Activated CD8-positive, alpha-beta T cell treated with anti-CD3 and anti-CD28 coated beads for 36 hours (primary cell): ENCODE data around the gene SLC48A1. TPM values are rescaled to one million over a fixed set of nuclear protein-coding genes. Genes with fewer than 3 reads are reported as not detected.

Experiments used
- ATAC-seq: fragments of 200-7000 bp; cut with Tn5 transposase; one replicate; pipeline ENCODE4 v1.10.0; 2021; ENCODE audit warnings: mild to moderate bottlenecking, moderate library complexity
- CTCF ChIA-PET: fragments of 350-600 bp; sonication (Branson Sonifier 250); formaldehyde crosslinking; loops from one replicate; lab custom pipeline; 2021; ENCODE audit warnings: antibody characterized with exemption; lab: Charles Lee
- POLR2A ChIA-PET: fragments of 350-600 bp; sonication (Branson Sonifier 250); formaldehyde crosslinking; loops from one replicate; lab custom pipeline; 2021; ENCODE audit warnings: antibody characterized with exemption; lab: Charles Lee
- DNase-seq: peaks from one replicate; pipeline ENCODE4 v3.0.0-alpha.2; 2020
- H3K27ac Mint-ChIP-seq: one replicate; pipeline ENCODE4 v1.8.0; 2021; ENCODE audit warnings: mild to moderate bottlenecking, mixed read lengths
- H3K27me3 Mint-ChIP-seq: one replicate; pipeline ENCODE4 v1.8.0; 2021; ENCODE audit warnings: mixed read lengths
- H3K36me3 Mint-ChIP-seq: one replicate; pipeline ENCODE4 v1.8.0; 2021; ENCODE audit warnings: low read depth, mixed read lengths
- H3K4me1 Mint-ChIP-seq: one replicate; pipeline ENCODE4 v1.8.0; 2021; ENCODE audit warnings: low read depth, mixed read lengths
- H3K4me3 Mint-ChIP-seq: one replicate; pipeline ENCODE4 v1.8.0; 2021; ENCODE audit warnings: mild to moderate bottlenecking, moderate library complexity, mixed read lengths
- H3K9me3 Mint-ChIP-seq: one replicate; pipeline ENCODE4 v1.8.0; 2021; ENCODE audit warnings: mixed read lengths
- CTCF ChIP-seq: fragments of 200-600 bp; IDR thresholded peaks from one replicate; pipeline ENCODE4 v1.8.0; 2022; ENCODE audit warnings: antibody characterized with exemption, mild to moderate bottlenecking
- intact Hi-C: fragments of 100-400 bp; cut with micrococcal nuclease; formaldehyde crosslinking; loops from one replicate; pipeline ENCODE4 v1.10.0; 2022
- total RNA-seq, 2 experiments: library from RNA; stranded (reverse); gene quantifications; one replicate each; pipeline ENCODE4 v1.2.3, GENCODE V29; 2021

SLC48A1 gene
- total RNA-seq, 2 experiments from 2014 or later: 8.8 to 10.2 TPM

- H3K36me3 Mint-ChIP-seq: peaks cover 21% of the 10 kb centered on the region
- no peaks in the 10 kb centered on the region for H3K27me3 Mint-ChIP-seq
- no peak overlapping the region for H3K4me3 Mint-ChIP-seq
- no peak for DNase-seq
- peak overlapping the region; percentile 92 for H3K27ac Mint-ChIP-seq
- no peak for TF ChIP-seq CTCF
- POLR2A ChIA-PET: interaction anchor here (1.4 to 37.9 kb wide), 3 partner anchors 9 to 15 kb away, joined by 9 to 904 read pairs (median 81); no protein-coding TSS in a partner anchor
- peaks cover 65% of the 10 kb centered on the region for H3K4me1 Mint-ChIP-seq
- intact Hi-C loops: no loop called here
- ATAC-seq: no peak
- no peaks in the 10 kb centered on the region for H3K9me3 Mint-ChIP-seq
- CTCF ChIA-PET: interaction anchor here (1.1 to 7.3 kb wide), 6 partner anchors 9 to 79 kb away, joined by 3 to 240 read pairs (median 10); no protein-coding TSS in a partner anchor
Observed at GRCh38 chr12:47822401-47822800, 49.4 kb downstream of the SLC48A1 start.

- intact Hi-C loops: no loop called here
- Mint-ChIP-seq H3K4me1 (peaks cover 67% of the 10 kb centered on the region), H3K4me3 (no peak overlapping the region)
Observed at GRCh38 chr12:47822863-47823262, 49.8 kb downstream of the SLC48A1 start.

GRCh38 chr12:47823422-47824086, 50.5 kb downstream of the SLC48A1 start:
- Mint-ChIP-seq H3K36me3 (peaks cover 10% of the 10 kb centered on the region), H3K9me3 (no peaks in the 10 kb centered on the region), H3K4me1 (peaks cover 74% of the 10 kb centered on the region), H3K27me3 (no peaks in the 10 kb centered on the region), H3K4me3 (no peak overlapping the region), H3K27ac (peak overlapping the region; percentile 92)
- intact Hi-C loops: no loop called here
- no peak for DNase-seq
- ChIA-PET POLR2A (interaction anchor here (0.6 to 37.9 kb wide), 5 partner anchors 9 to 370 kb away, joined by 3 to 904 read pairs (median 81); partner anchors contain the start of gene HDAC7), CTCF (interaction anchor here (1.2 to 7.3 kb wide), 4 partner anchors 10 to 57 kb away, joined by 5 to 240 read pairs (median 16); no protein-coding TSS in a partner anchor)
- no peak for ATAC-seq
- no peak for TF ChIP-seq CTCF

More at GRCh38 chr12:47822863-47823262, 49.8 kb downstream of the SLC48A1 start:
- Mint-ChIP-seq H3K9me3 (no peaks in the 10 kb centered on the region), H3K27me3 (no peaks in the 10 kb centered on the region), H3K36me3 (peaks cover 17% of the 10 kb centered on the region), H3K27ac (peak overlapping the region; percentile 92)
- ChIA-PET CTCF (interaction anchor here (1.1 to 7.3 kb wide), 6 partner anchors 10 to 79 kb away, joined by 3 to 240 read pairs (median 10); no protein-coding TSS in a partner anchor), POLR2A (interaction anchor here (0.6 to 37.9 kb wide), 4 partner anchors 9 to 371 kb away, joined by 3 to 904 read pairs (median 45); no protein-coding TSS in a partner anchor)
- no peak for TF ChIP-seq CTCF
- DNase-seq: no peak
- ATAC-seq: no peak

- no peaks in the 10 kb centered on the region for H3K27me3 Mint-ChIP-seq
- ATAC-seq (peak; percentile 22), DNase-seq (peak; percentile 63)
- H3K27ac Mint-ChIP-seq: peak overlapping the region; percentile 92
- no peak overlapping the region for H3K4me3 Mint-ChIP-seq
- POLR2A ChIA-PET: interaction anchor here (1.1 to 21.6 kb wide), 3 partner anchors 9 to 20 kb away, joined by 3 to 904 read pairs (median 4); partner anchors contain the start of gene HDAC7
- peaks cover 80% of the 10 kb centered on the region for H3K4me1 Mint-ChIP-seq
- CTCF ChIA-PET: interaction anchor here (1.9 to 19.7 kb wide), 2 partner anchors 14 to 19 kb away, joined by 17 to 624 read pairs; no protein-coding TSS in a partner anchor
- H3K36me3 Mint-ChIP-seq: peaks cover 4% of the 10 kb centered on the region
- TF ChIP-seq CTCF: no peak
- intact Hi-C loops: no loop called here
- no peaks in the 10 kb centered on the region for H3K9me3 Mint-ChIP-seq
Observed at GRCh38 chr12:47824198-47824597, 51.2 kb downstream of the SLC48A1 start.
